Measurements from ENCODE around the gene AGPS. TPM values are rescaled to one million over a fixed set of nuclear protein-coding genes. Genes with fewer than 3 reads are reported as not detected.

AGPS gene
- polyA plus RNA-seq, 3 donors, result 7.1 to 26.9 (median 16.7) TPM

- peaks cover 7 to 17% of the 10 kb centered on the region in 2 donors for H3K36me3 Mint-ChIP-seq
- no peaks in the 10 kb centered on the region for H3K36me3 ChIP-seq (replicated peaks in 1 of 2; ENCODE audit: control insufficient read depth in 1 of 2, insufficient read depth in 2 of 2, low read length in 2 of 2)
- no peak for DNase-seq
- H3K27me3 ChIP-seq (ENCODE audit: control insufficient read depth in 2 of 2, insufficient read depth in 2 of 2, low read length in 2 of 2), result no peaks in the 10 kb centered on the region
- peaks cover 68% of the 10 kb centered on the region for H3K4me1 Mint-ChIP-seq
- intact Hi-C loops (cut with micrococcal nuclease), result loop anchor here (10.0 kb wide), 2 partner anchors 133 to 217 kb away; partner anchors contain the start of gene NFE2L2 (in 1 of the 2)
- no peak overlapping the region for H3K9ac ChIP-seq (ENCODE audit: insufficient read depth, low read length, poor library complexity, severe bottlenecking)
- H3K4me3 ChIP-seq (replicated peaks in 1 of 3; ENCODE audit: low read depth in 2 of 3, low read length in 3 of 3), result no peak overlapping the region
- H3K9me3 Mint-ChIP-seq, result no peaks in the 10 kb centered on the region
- H3K9me3 ChIP-seq (replicated peaks in 1 of 2; ENCODE audit: control insufficient read depth in 1 of 2, insufficient read depth in 1 of 2, low read length in 2 of 2), result no peaks in the 10 kb centered on the region
- no peak overlapping the region for H3K4me2 ChIP-seq (replicated peaks; ENCODE audit: extremely low read depth, low read length, poor library complexity, severe bottlenecking)
- peaks cover 100% of the 10 kb centered on the region for H3K79me2 ChIP-seq (ENCODE audit: insufficient read depth, low read length)
- H3K27ac ChIP-seq (ENCODE audit: low read depth in 1 of 2, low read length in 2 of 2), result peak overlapping the region in 1 of 2 donors; percentile 30
- H3K27me3 Mint-ChIP-seq (ENCODE audit: low read depth in 3 of 3), result peaks cover 0 to 1% (median 0%) of the 10 kb centered on the region in 3 donors
- H3K27ac Mint-ChIP-seq, result peak overlapping the region in 2 of 7 donors; percentile 33 to 35
- no peak for TF ChIP-seq CTCF (IDR thresholded peaks at IDR 0.05)
- H3K4me3 Mint-ChIP-seq, result no peak overlapping the region
- peaks cover 32 to 46% of the 10 kb centered on the region in 2 donors for H3K4me1 ChIP-seq (ENCODE audit: control insufficient read depth in 1 of 2, insufficient read depth in 2 of 2, low read length in 2 of 2)
- WGBS (ENCODE audit: insufficient coverage), result no CpG with 5 or more reads among the region's 1 CpG
- H4K20me1 ChIP-seq (ENCODE audit: insufficient read depth, low read length), result peaks cover 76% of the 10 kb centered on the region
- H2AFZ ChIP-seq (ENCODE audit: insufficient read depth, low read depth, low read length, poor library complexity, severe bottlenecking), result no peak overlapping the region
These were observed 5.7 kb downstream of the AGPS start for GRCh38 chr2:177398290-177398683.

GRCh38 chr2:177398791-177399190, 6.2 kb downstream of the AGPS start:
- DNase-seq, result no peak
- H3K36me3 ChIP-seq (replicated peaks in 1 of 2; ENCODE audit: control insufficient read depth in 1 of 2, insufficient read depth in 2 of 2, low read length in 2 of 2), result no peaks in the 10 kb centered on the region
- intact Hi-C loops (cut with micrococcal nuclease), result loop anchor here (10.0 kb wide), 2 partner anchors 134 to 216 kb away; partner anchors contain the start of gene NFE2L2 (in 1 of the 2)
- Mint-ChIP-seq H3K36me3 (peaks cover 7 to 17% of the 10 kb centered on the region in 2 donors), H3K4me3 (no peak overlapping the region), H3K9me3 (no peaks in the 10 kb centered on the region), H3K27me3 (ENCODE audit: low read depth in 3 of 3) (peaks cover 0 to 1% (median 0%) of the 10 kb centered on the region in 3 donors), H3K27ac (no peak overlapping the region), H3K4me1 (peaks cover 65% of the 10 kb centered on the region)
- no CpG with 5 or more reads among the region's 1 CpG for WGBS (ENCODE audit: insufficient coverage)
- peaks cover 81% of the 10 kb centered on the region for H4K20me1 ChIP-seq (ENCODE audit: insufficient read depth, low read length)
- H3K4me3 ChIP-seq (replicated peaks in 1 of 3; ENCODE audit: low read depth in 2 of 3, low read length in 3 of 3), result no peak overlapping the region
- TF ChIP-seq CTCF (IDR thresholded peaks at IDR 0.05), result no peak
- peaks cover 100% of the 10 kb centered on the region for H3K79me2 ChIP-seq (ENCODE audit: insufficient read depth, low read length)
- no peaks in the 10 kb centered on the region for H3K9me3 ChIP-seq (replicated peaks in 1 of 2; ENCODE audit: control insufficient read depth in 1 of 2, insufficient read depth in 1 of 2, low read length in 2 of 2)
- peak overlapping the region in 1 of 2 donors; percentile 30 for H3K27ac ChIP-seq (ENCODE audit: low read depth in 1 of 2, low read length in 2 of 2)
- no peak overlapping the region for H2AFZ ChIP-seq (ENCODE audit: insufficient read depth, low read depth, low read length, poor library complexity, severe bottlenecking)
- no peaks in the 10 kb centered on the region for H3K27me3 ChIP-seq (ENCODE audit: control insufficient read depth in 2 of 2, insufficient read depth in 2 of 2, low read length in 2 of 2)
- no peak overlapping the region for H3K4me2 ChIP-seq (replicated peaks; ENCODE audit: extremely low read depth, low read length, poor library complexity, severe bottlenecking)
- no peak overlapping the region for H3K9ac ChIP-seq (ENCODE audit: insufficient read depth, low read length, poor library complexity, severe bottlenecking)
- peaks cover 27 to 41% of the 10 kb centered on the region in 2 donors for H3K4me1 ChIP-seq (ENCODE audit: control insufficient read depth in 1 of 2, insufficient read depth in 2 of 2, low read length in 2 of 2)

Data from CD14-positive monocyte (primary cell).